ENCODE data around the gene NQO2.
"Not testable (repeated sequence)": the region's sequence is repeated elsewhere in the genome, so short reads cannot be mapped to it uniquely, and the experiment has no call there.

The NQO2 gene

DNA sequence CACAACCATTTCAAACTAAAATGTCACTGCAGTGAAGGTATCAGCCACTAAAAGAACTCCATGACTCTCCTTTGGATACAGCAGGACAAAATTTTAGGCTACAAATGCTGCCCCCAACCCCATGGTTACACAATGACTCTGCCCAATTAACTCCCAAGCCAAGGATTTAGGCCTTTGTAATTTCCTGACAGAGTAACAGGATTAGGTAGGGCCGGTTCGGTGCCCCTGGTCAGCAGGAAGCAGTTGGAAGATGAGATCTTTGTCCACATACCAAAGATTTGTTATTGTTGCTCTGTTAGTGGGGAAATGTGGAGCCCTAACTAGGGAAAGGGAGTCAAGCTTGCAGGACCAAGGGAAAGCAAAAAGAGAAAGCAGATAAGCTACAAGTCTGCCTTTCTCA, 41.9 kb downstream of the NQO2 start:
- FAIRE-seq = no peak

DNA sequence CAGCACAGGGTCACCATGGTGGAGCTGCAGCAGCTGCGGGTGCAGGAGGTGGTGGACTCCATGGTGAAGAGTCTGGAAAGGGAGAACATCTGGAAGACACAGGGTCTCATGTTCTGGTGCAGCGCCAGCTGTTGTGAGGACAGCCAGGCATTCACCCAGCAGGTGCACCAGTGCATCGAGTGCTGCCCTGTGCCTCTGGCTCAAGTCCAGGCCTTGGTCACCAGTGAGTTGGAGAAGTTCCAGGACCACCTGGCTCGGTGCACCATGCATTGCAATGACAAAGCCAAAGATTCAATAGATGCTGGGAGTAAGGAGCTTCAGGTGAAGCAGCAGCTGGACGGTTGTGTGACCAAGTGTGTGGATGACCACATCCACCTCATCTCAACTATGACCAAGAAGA, 45.7 kb downstream of the NQO2 start:
- FAIRE-seq = no peak

DNA sequence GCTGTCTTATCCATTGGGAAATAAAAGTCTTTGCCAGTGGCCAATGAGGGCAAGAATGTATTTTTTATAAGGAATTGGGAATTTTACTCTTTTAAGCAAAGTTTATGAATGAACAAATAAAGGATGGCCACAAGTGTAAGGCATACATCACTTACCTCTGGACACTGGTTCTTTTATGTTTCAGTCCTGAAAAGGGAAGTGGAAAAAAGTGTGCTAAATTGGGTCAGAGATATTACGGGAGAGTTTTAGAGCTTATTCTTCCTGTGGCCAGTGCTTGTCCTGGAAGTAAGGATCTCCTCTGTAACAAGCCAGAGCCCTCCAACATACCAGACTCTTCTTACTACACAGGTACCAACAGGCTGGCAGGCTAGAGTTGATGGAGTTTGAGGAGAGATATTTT, 46.1 kb downstream of the NQO2 start:
- no peak for FAIRE-seq

DNA sequence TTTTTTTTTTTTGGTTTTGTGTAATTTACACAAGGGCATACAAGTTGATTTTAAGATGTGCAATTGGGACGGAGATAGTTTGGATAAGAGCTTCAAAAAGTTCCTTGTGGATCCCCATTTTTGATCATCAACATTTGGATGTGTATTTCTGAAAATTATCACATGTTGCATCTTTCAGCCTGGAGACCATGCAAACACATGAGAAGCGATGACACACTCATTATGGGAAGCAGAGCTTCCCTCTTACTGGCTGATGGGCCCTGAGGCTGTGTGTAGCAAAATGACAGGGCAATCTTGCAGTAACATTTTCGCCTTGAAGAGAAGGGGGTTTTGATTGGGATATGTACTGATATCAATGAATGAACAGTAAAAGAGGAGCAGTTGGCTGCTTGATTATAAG, 46.6 kb downstream of the NQO2 start:
- no peak for FAIRE-seq

DNA sequence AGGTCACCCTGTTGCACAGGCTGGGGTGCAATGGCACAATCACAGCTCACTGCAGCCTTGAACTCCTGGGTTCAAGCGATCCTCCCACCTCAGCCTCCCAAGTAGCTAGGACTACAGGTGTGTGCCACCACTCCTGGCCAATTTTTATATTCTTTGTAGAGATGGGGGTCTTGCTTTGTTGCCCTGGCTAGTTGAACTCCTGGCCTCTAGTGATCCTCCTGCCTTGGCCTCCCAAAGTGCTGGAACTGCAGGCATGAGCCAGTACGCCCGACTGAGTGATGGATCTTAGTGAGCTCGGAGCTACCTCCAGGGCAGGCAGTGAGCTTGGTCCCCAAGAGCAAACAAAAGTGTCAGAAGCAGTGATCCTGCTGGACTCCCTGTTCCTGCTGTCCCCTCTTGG, 48.3 kb downstream of the NQO2 start:
- not testable (repeated sequence) for FAIRE-seq

DNA sequence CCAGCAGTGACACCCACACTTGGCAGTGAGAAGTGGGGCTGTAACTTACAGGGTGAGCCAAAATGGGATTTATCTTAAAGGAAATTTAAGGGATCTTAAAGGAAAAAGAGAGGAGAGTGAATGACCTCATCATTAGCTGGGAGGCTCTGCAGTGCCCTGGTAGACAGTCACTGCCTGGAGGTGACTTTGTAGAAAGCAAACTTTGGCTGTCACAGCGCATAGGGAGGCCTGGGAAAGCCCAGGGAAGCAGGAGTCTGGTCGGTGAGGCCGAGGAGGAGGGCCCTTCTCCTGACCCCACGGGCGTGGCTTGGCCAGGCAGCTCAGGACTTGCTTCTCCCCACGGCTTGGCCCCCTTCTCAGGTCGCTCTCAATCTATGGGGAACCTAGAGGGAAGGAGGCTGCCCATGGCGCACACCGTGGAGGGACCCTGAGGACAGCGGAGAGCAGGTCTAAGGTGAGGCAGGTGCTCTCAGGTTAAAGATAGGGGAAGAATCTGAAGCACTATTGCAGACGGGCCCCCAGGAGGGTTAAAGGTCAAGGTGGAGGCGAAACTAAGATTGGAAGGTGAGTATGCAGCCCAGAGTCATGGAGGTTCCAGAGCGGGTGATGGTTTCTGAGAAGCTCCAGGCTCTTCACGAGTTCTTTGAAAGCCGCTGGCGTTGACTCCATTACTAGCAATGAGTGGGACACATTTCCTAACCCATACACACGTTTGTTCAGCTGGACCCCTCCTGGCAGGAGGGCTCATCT, 53.0 kb downstream of the NQO2 start:
- FAIRE-seq = no peak

DNA sequence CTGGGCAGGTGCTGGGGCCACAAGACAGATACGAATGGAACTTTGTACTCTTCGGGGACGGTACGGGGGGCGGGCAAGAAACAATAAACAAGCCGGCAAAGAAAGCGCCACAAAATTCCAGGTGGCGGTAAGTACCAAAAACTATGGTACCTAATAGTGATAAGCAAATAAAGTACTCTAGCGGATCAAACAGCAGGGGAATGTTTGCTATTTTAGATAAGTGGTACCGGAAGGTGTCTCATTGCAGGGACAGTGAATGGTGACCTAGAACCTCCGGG, 53.5 kb downstream of the NQO2 start:
- no peak for FAIRE-seq

DNA sequence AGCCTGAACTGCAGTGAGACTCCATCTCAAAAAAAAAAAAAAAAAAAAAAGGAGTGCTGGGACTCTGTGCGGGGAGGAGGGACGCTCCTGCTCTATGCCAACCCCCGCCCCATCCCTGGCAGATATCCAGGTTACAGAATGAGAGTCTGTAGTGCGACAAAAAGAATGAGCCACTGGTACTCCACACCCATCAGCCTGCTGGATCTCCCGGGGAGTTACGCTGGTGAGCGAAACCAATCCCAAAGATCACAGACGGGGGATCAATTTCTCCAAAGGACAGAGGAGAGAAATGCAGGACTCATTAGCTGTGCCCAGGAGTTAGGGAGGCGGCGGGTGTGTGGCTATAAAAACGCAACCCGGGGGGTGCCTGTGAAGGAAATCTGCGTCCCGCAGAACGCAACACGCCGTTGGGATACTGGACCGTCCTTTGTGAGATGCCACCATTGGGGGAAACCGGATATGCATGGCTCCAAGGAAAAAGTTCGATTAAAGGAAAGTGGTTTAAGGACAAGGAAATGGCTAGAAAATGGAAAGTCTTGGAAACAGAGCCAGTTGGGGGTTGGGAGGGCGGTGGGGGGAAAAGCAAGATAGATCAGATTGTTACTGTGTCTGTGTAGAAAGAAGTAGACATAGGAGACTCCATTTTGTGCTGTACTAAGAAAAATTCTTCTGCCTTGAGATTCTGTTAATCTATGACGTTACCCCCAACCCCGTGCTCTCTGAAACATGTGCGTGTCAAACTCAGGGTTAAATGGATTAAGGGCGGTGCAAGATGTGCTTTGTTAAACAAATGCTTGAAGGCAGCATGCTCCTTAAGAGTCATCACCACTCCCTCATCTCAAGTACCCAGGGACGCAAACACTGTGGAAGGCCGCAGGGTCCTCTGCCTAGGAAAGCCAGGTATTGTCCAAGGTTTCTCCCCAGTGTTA, 54.8 kb downstream of the NQO2 start:
- FAIRE-seq = not testable (repeated sequence)

DNA sequence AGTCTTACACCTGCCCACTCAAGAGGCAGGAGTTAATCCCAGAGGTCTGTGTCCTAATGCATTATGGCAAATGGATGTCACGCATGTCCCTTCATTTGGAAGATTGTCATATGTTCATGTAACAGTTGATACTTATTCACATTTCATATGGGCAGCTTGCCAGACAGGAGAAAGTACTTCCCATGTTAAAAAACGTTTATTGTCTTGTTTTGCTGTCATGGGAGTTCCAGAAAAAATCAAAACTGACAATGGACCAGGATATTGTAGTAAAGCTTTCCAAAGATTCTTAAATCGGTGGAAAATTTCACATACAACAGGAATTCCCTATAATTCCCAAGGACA, 55.4 kb downstream of the NQO2 start:
- not testable (repeated sequence) for FAIRE-seq

DNA sequence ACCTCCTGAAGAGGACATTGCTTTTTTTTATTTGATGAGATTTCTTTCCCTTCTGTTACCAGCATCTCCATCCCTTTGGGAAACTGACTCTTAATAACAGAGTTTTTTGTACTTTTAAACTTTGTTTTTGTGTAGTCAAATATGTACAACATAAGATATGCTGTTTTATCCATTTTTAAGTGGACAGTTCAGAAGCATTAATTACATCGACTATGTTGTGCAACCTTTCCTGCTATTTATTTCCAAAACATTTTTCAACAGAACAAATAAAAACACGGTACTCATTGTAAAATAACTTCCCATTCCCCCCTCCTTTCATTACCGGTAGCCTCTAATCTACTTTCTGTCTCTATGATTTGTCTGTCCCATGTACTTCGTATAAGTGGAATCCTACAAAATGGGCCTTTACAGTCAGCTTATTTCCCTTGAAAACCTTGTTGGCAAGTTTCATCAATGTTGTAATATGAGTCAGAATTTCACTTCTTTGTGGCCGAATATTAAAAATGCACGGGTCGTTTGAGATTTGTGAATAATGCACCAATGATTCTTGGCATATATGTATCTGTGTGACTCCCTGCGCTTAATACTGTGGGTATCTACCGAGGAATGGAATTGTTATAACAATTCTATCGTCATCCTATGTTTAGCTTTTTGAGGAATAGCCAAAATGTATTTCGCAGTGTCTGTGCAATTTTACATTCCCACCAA, 57.5 kb downstream of the NQO2 start:
- FAIRE-seq = no peak

DNA sequence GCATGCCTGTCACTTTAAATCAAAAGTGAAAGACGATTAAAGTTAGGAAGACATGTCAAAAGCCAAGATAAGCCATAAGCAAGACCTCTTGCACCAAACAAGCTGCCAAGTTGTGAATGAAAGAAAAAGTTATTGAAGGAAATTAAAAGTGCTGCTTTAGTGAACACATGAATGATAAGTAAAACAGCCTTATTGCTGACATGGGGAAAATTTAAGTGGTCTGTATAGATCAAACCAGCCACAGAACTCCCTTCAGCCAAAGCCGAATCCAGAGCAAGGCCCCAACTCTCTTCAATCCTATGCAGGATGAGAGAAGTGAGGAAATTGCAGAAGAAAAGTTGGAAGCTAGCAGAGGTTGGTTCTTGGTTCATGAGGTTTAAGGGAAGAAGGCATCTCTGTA, 59.3 kb downstream of the NQO2 start:
- no peak for FAIRE-seq

DNA sequence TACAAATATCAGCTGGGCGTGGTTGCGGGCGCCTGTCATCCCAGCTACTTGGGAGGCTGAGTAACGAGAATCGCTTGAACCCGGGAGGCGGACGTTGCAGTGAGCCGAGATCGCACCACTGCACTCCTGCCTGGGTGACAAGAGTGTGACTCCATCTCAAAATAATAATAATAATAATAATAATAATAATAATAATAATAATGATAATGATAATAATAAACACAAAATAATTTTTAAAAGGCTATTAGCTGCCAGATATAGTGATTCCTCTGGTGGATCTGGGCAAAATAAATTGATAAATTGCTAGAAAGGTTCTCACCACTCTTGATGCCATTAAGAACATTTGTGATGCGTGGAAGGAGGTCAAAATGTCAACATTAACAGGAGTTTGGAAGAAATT, 60.4 kb downstream of the NQO2 start:
- not testable (repeated sequence) for FAIRE-seq

DNA sequence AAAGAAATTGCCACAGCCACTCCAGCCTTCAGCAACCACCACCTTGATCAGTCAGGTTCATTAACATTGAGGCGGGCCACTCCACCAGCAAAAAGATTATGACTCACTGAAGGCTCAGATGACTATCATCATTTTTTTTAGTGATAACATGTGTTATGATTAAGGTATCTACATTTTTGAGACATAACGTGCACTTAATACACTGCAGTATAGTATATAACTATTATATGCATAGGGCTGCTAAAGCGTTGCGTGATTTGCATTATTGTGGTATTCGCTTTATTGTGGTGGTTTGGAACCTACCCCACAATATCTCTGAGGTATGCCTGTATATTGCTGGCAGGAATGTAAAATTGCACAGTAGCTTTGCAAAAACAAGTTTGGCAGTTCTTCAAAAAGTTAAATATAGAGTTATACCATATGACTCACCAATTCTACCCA, 61.8 kb downstream of the NQO2 start:
- no peak for FAIRE-seq

DNA sequence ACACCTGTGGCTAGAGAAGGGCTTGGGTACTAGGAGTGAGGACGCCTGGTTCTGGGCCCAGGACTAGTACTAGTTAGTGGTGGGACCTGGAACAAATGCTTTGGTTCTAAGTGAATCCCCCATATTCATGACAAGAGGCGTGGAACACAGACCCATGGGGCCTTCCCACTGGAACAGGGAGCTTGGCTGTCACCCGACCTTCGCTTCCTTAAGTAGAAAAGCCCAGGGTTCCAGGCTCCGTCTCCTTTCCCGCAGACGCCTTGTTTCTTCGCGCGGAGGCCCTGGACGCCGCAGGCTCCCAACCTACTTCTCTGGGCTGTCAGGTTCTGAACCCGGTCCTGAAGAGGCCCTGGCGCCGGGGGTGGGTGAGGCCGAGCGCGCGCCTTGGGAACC, 63.6 kb downstream of the NQO2 start:
- not testable (repeated sequence) for FAIRE-seq

DNA sequence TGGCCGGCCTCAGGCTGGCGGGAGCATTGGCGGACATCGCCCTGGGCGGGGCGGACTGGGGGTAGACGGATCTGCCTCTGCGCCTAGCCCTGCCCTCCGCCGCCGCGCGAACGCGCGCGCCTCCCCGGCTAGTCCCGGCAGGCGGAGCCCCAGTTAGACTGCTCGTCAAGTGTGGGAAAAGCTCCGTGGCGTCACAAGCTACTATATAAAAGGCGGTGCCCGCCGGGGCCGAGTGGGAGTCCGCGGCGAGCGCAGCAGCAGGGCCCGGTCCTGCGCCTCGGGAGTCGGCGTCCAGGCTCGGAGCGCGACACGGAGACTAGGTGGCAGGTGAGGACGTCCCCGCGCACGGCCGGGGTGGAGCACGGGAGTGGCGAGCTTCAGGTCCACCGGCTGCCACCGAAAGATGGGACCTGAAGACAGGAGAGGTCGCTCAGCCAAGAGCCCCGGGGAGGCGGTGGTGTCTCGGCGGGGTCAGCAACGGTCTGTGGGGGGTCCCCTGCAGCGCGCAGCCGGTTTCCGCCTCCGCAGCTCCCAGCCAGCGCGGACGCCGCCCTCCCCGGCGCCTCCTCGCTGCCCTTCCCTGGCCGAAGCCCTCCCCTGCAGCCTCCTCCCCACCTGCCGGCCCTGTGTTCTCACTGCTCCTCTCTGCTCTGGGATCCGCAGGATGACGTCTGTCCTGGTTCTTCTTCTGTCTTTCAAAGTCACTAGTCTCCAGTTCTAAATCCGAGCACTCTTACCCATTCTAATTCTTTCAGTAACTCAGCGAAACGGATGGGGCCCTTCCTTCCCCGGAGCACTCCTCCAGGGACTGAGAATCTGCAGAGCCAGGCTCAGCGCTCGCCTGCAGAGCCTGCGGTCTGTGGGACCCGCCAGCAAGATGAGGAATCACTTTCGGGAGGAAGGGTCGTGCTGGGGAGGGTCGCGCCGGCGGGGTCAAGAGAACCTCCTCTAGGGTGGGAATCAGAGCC, 64.3 kb downstream of the NQO2 start:
- no peak for FAIRE-seq

DNA sequence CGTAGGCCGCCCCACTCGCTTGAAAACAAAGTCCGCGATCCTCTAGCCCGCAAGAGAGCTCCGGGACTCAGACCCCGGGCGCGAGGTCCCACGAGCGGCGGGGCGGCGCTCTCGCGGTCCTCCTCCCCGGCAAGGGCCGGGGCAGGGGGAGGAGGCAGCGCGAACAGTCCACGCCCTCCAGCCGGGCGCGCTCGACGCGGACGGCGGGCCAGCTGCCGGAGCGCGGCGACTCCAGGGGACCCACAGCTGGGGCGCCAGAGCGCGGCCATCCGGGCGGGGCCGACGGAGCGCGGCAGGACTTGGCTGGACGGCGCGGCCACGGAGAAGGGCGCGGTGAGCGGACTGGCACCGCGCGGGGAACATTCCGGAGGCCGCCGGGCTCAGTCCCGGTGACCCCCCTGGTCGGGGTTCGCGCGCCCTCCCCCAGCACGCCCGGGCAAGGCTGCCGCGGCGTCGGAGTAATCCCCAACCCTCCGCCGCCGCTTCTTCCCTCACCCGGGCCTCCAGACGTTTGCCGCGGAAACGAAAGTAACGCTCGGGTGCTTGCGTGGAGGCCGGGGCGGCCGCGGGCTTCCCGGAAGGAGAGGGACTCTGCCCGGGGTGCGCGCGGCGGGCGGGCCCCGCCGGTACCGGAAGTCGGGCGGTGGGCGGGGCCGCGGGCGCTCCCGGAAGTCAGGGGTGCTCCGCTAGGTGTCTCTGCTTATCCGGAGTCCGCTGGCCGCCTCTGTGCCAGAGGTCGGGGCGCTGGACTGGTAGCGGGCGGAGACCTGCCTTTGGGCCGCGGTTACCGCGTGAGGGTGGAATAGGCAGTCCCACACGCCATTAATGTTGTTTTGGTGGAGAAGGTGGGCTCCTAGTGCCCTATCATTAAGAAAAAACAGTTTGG, 68.9 kb downstream of the NQO2 start, which contains the start of gene RIPK1:
Gene RIPK1, plus strand, starts transcription at position 166 of the 886 bp plus-strand sequence. CDS start 8,330 bp downstream, outside the sequence.
- no peak for FAIRE-seq
